ENCODE data around the gene BMP2K.

Gene BMP2K

GRCh38 chr4:78938474-78938867 is 162.3 kb downstream of the BMP2K start:
- no peak for DNase-seq

- DNase-seq = peak; percentile 70 to 89 (median 75)
Measured at GRCh38 chr4:78938868-78939666, 162.9 kb downstream of the BMP2K start, which contains the start of gene PAQR3. TSS of gene PAQR3 (minus strand) at chr4:78939438. CDS start at chr4:78939224, 214 bp downstream.

- DNase-seq = no peak
Measured at GRCh38 chr4:78939667-78940008, 163.5 kb downstream of the BMP2K start.

GRCh38 chr4:78940752-78941151 is 164.6 kb downstream of the BMP2K start:
- peak in 1 of 5 experiments; percentile 55 for DNase-seq

GRCh38 chr4:78944381-78944780 is 168.2 kb downstream of the BMP2K start:
- DNase-seq = no peak

- DNase-seq = peak in 1 of 5 experiments; percentile 70
Measured at GRCh38 chr4:78945651-78946179, 169.6 kb downstream of the BMP2K start.

- DNase-seq = no peak
Measured at GRCh38 chr4:78949735-78950134, 173.6 kb downstream of the BMP2K start.

GRCh38 chr4:78951862-78952472 is 175.8 kb downstream of the BMP2K start:
- DNase-seq = peak in 2 of 5 experiments; percentile 6 to 48

- DNase-seq = no peak
Measured at GRCh38 chr4:78953231-78953630, 177.1 kb downstream of the BMP2K start.

- no peak for DNase-seq
Measured at GRCh38 chr4:78953769-78954666, 177.9 kb downstream of the BMP2K start.

- no peak for DNase-seq
Measured at GRCh38 chr4:78956975-78957374, 180.8 kb downstream of the BMP2K start.

- DNase-seq = no peak
Measured at GRCh38 chr4:78960926-78961325, 184.8 kb downstream of the BMP2K start.
